Peyer's patch (tissue), 4 donors: ENCODE results near the gene UBE2E1.

Experiments
- CTCF ChIP-seq, 6 experiments: fragments of 450-650 bp in 4 of 6; fragments of 200-600 bp in 2 of 6; sonication (generic) in 1 of 6; IDR thresholded peaks; one replicate each; pipeline ENCODE4 v1.5.1; 2017 to 2019; ENCODE audit warnings: antibody characterized with exemption in 6 of 6, mild to moderate bottlenecking in 3 of 6, moderate library complexity in 1 of 6
- POLR2A ChIP-seq, 2 donors: fragments of 450-650 bp; IDR thresholded peaks; one replicate each; pipeline ENCODE4 v1.5.1; 2017; ENCODE audit warnings: antibody characterized with exemption in 2 of 2, mild to moderate bottlenecking in 2 of 2, moderate library complexity in 2 of 2

- TF ChIP-seq CTCF (IDR thresholded peaks at IDR 0.05) (no peak), POLR2A (IDR thresholded peaks at IDR 0.05) (no peak)
Observed at GRCh38 chr3:23808525-23808924, 2.8 kb downstream of the UBE2E1 start.
